ENCODE results near the gene NCOA1. TPM values are rescaled to one million over a fixed set of nuclear protein-coding genes. Genes with fewer than 3 reads are reported as not detected.

NCOA1 gene
- total RNA-seq, 1 donor from 2014 or later = 46.9 TPM

DNA sequence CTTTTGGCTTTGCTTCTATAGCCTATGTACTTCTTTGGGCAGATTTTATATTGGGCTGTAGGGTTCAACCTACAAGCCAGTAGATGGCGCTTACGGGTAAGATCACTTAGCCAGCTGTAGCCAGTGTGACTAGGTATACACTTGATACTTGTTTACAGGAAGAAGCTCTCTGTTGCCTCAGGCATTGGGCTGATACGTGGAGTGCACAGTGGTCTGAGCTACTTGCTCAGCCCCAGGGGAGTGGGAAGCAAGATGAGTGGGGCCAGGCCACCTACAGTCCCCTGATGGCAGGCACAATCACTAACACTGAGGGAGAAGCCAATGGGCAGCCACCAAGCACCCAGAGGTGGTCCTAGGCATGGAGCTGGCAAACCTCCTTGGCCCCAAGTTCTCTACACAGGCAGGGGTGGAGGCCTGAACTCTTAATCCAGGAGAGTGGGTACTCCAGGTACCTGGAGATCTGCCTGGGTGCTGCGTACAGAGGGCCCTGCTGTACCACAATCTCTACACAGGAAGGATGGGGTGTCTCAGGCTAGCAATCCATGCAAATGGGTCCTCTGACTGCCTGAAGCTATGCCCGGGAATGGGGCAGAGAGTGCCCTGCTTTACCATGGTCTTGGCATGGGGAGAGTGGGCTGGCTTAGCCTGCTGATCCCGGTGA, 122.2 kb downstream of the NCOA1 start:
- TF ChIP-seq, protein P1, sequence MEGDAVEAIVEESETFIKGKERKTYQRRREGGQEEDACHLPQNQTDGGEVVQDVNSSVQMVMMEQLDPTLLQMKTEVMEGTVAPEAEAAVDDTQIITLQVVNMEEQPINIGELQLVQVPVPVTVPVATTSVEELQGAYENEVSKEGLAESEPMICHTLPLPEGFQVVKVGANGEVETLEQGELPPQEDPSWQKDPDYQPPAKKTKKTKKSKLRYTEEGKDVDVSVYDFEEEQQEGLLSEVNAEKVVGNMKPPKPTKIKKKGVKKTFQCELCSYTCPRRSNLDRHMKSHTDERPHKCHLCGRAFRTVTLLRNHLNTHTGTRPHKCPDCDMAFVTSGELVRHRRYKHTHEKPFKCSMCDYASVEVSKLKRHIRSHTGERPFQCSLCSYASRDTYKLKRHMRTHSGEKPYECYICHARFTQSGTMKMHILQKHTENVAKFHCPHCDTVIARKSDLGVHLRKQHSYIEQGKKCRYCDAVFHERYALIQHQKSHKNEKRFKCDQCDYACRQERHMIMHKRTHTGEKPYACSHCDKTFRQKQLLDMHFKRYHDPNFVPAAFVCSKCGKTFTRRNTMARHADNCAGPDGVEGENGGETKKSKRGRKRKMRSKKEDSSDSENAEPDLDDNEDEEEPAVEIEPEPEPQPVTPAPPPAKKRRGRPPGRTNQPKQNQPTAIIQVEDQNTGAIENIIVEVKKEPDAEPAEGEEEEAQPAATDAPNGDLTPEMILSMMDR (IDR thresholded peaks at IDR 0.05) = no peak
- Histone ChIP-seq H3K27me3 (no peaks in the 10 kb centered on the region), H3K36me3 (no peaks in the 10 kb centered on the region), H3K4me3 (no peak overlapping the region), H3K4me1 (no peaks in the 10 kb centered on the region), H3K9me3 (no peaks in the 10 kb centered on the region), H3K27ac (no peak overlapping the region)
- intact Hi-C loops (cut with DNase I) = no loop called here
- DNase-seq (no peak), ATAC-seq (peak; percentile 80)

DNA sequence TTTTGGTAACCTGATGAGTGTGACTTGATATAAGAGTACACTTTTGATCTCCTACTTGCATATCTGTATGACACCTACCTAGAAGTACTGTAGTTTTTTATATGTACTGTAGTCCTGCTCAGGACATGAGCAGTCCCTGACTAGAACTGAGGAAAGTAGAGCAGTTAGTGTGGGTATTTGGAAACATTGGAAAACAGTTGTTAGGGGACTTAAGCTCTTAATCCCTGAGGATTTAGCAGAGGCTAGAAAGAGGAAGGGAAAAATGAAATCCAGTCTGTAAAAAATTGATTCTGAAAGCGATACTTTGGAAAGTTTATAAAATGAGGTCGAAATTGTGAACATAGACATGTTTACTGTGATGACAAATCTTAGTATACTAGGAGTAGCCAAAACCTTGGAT, 125.6 kb downstream of the NCOA1 start:
- ATAC-seq = no peak
- intact Hi-C loops (cut with DNase I) = no loop called here
- peaks cover 6% of the 10 kb centered on the region for H3K4me1 ChIP-seq
- H3K27me3 ChIP-seq = no peaks in the 10 kb centered on the region
- TF ChIP-seq, protein P1 (IDR thresholded peaks at IDR 0.05) = no peak
- no peaks in the 10 kb centered on the region for H3K36me3 ChIP-seq
- no peaks in the 10 kb centered on the region for H3K9me3 ChIP-seq
- no peak overlapping the region for H3K4me3 ChIP-seq
- no peak for DNase-seq
- no peak overlapping the region for H3K27ac ChIP-seq

DNA sequence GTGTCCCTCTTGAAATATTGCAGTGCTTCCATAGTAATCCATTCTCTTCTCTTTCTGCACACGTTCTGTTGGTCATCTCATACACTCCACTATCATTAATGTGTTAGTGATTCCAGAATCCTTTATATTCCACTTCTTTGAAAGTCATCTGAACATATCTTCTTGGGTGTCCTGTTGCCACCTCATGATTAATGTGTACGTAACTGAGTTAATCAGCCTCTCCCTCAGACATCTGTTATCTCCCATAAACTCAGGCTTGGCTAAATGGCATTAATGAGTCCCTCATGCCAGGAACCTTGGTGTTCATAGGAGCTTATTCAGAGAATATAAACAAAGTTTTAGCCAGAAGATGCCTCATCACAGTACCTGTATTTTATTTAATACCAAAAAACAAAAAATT, 126.4 kb downstream of the NCOA1 start:
- Histone ChIP-seq H3K27ac (no peak overlapping the region), H3K4me3 (no peak overlapping the region), H3K36me3 (no peaks in the 10 kb centered on the region), H3K4me1 (peaks cover 6% of the 10 kb centered on the region), H3K9me3 (no peaks in the 10 kb centered on the region), H3K27me3 (no peaks in the 10 kb centered on the region)
- no peak for ATAC-seq
- TF ChIP-seq, protein P1 (IDR thresholded peaks at IDR 0.05) = no peak
- intact Hi-C loops (cut with DNase I) = no loop called here
- DNase-seq = no peak

DNA sequence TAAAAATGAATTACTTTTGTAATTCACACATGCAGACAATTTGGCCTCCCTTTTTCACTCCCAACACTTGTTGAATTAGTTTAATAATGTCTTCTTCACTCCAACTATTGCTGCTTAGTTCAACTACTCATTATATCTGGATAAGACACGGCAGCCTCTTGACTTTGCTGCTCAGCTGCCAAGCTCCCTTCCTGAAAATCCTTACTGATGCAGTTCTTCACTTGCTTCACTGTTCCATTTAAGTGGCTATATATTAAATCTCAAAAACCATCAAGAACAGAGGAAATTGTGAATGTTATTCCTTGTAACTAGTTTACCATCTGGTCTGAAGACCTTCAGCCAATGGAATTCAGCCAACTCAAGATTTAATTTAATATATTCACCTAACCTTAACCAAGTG, 127.1 kb downstream of the NCOA1 start:
- Histone ChIP-seq H3K36me3 (no peaks in the 10 kb centered on the region), H3K4me1 (peaks cover 6% of the 10 kb centered on the region), H3K4me3 (no peak overlapping the region), H3K27ac (no peak overlapping the region), H3K27me3 (no peaks in the 10 kb centered on the region), H3K9me3 (no peaks in the 10 kb centered on the region)
- no peak for ATAC-seq
- DNase-seq = no peak
- TF ChIP-seq, protein P1 (IDR thresholded peaks at IDR 0.05) = no peak
- intact Hi-C loops (cut with DNase I) = no loop called here

DNA sequence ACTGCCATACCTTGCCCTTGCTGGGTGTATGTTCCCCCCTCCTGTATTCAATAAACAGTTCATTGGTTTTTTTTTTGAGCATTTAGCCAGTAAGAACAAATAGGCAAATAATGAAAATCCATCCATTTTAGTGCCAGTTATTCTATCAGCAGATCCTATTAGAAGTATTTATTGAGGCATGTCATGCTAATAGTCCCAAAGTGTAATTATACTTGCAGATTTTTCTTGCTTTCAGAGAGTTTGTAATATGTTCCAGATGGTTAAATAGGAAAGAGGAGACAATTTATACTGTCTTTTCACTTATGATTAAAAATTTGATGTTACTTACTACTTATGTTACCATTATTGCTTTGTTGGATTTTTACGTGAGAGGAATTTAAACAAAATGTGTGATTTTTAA, 127.6 kb downstream of the NCOA1 start:
- TF ChIP-seq, protein P1 (IDR thresholded peaks at IDR 0.05) = no peak
- H3K27ac ChIP-seq = no peak overlapping the region
- H3K9me3 ChIP-seq = no peaks in the 10 kb centered on the region
- intact Hi-C loops (cut with DNase I) = no loop called here
- ATAC-seq = no peak
- H3K27me3 ChIP-seq = no peaks in the 10 kb centered on the region
- H3K36me3 ChIP-seq = no peaks in the 10 kb centered on the region
- no peak overlapping the region for H3K4me3 ChIP-seq
- no peak for DNase-seq
- peaks cover 6% of the 10 kb centered on the region for H3K4me1 ChIP-seq

DNA sequence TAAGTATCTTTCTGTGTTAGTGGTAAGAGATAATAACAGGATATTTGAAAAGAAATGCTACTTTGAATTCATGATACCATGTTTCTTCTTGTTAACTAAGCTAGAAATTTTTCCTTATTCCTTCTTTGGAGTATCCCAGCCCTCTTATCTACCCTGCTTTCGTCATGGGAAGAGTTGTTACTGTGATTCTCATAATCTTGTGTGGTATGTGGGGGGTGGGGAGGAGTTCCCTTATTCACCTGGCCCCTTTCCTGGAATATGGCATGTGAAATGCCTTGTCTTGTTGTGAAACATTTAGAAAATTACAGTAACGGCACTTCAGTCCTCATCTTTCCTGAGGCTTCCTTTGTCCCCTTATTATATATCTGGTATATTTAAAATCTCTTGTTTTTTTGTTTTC, 129.9 kb downstream of the NCOA1 start:
- intact Hi-C loops (cut with DNase I) = no loop called here
- peaks cover 11% of the 10 kb centered on the region for H3K4me1 ChIP-seq
- DNase-seq (no peak), ATAC-seq (peak; percentile 35)
- TF ChIP-seq, protein P1 (IDR thresholded peaks at IDR 0.05) = no peak
- no peaks in the 10 kb centered on the region for H3K36me3 ChIP-seq
- H3K9me3 ChIP-seq = no peaks in the 10 kb centered on the region
- H3K4me3 ChIP-seq = no peak overlapping the region
- H3K27ac ChIP-seq = no peak overlapping the region
- no peaks in the 10 kb centered on the region for H3K27me3 ChIP-seq
